Tongue (tissue), 2 donors: ENCODE data around the gene RASSF10. TPM values are rescaled to one million over a fixed set of nuclear protein-coding genes. Genes with fewer than 3 reads are reported as not detected.

ENCODE experiments used
- DNase-seq: peaks from one replicate; pipeline ENCODE4 v3.0.0-alpha.2; 2015
- total RNA-seq: library from RNA; depleted of rRNA; stranded (reverse); fragments of >200 nt; gene quantifications from one replicate; pipeline ENCODE4 v1.2.3, GENCODE V29; 2014

RASSF10 gene
- total RNA-seq: 4.8 TPM

GRCh38 chr11:13008625-13009475, at the start of gene RASSF10:
RASSF10 (plus strand) TSS chr11:13009316; CDS start chr11:13009577, 261 bp downstream.
- peak; percentile 84 for DNase-seq

GRCh38 chr11:12961615-12962014, 47.5 kb upstream of the RASSF10 start:
- DNase-seq: no peak

- no peak for DNase-seq
Measured at GRCh38 chr11:12962306-12962705, 46.8 kb upstream of the RASSF10 start.

GRCh38 chr11:12963051-12963450, 46.1 kb upstream of the RASSF10 start:
- no peak for DNase-seq

- DNase-seq: peak; percentile 84
Measured at GRCh38 chr11:12963792-12964536, 45.2 kb upstream of the RASSF10 start.

- no peak for DNase-seq
Measured at GRCh38 chr11:12964650-12965049, 44.5 kb upstream of the RASSF10 start.

- DNase-seq: no peak
Measured at GRCh38 chr11:12966002-12966401, 43.1 kb upstream of the RASSF10 start.

- no peak for DNase-seq
Measured at GRCh38 chr11:12968101-12968500, 41.0 kb upstream of the RASSF10 start.

- DNase-seq: no peak
Measured at GRCh38 chr11:12968826-12969225, 40.3 kb upstream of the RASSF10 start.

- no peak for DNase-seq
Measured at GRCh38 chr11:12971955-12972354, 37.2 kb upstream of the RASSF10 start.

GRCh38 chr11:12973528-12974181, 35.5 kb upstream of the RASSF10 start:
- no peak for DNase-seq

- DNase-seq: no peak
Measured at GRCh38 chr11:12975195-12975594, 33.9 kb upstream of the RASSF10 start.

GRCh38 chr11:12979928-12980689, 29.0 kb upstream of the RASSF10 start:
- peak; percentile 24 for DNase-seq

- DNase-seq: no peak
Measured at GRCh38 chr11:12981676-12982522, 27.2 kb upstream of the RASSF10 start.

GRCh38 chr11:12983336-12983735, 25.8 kb upstream of the RASSF10 start:
- DNase-seq: no peak

GRCh38 chr11:12986194-12986898, 22.8 kb upstream of the RASSF10 start:
- no peak for DNase-seq

GRCh38 chr11:12989428-12990161, 19.5 kb upstream of the RASSF10 start:
- DNase-seq: no peak

- no peak for DNase-seq
Measured at GRCh38 chr11:12990162-12990480, 19.0 kb upstream of the RASSF10 start.

- no peak for DNase-seq
Measured at GRCh38 chr11:12991426-12991825, 17.7 kb upstream of the RASSF10 start.

- no peak for DNase-seq
Measured at GRCh38 chr11:12993626-12994025, 15.5 kb upstream of the RASSF10 start.
